ENCODE data around the gene ANKRD44.

ANKRD44 gene

DNA sequence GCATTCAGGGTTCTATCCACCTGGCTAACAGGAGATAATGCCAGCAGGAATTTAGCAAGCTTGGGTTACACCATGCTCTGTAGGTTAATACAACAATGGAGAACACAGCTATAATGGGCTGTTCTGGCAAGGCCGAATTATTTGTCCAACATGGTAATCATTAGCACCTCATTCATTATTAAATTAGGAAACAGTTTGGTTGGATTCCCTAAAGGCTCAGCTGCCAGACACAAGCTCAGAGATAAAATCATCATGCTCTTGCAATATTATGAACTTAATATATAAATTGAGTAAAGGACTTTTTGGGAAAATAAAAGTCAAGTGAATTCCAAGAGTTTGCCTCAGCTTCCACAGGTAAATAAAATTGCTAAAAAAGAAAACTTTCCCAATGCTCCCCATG lies 166.4 kb downstream of the ANKRD44 start:
- TF ChIP-seq TAF1 (IDR thresholded peaks at IDR 0.05; ENCODE audit: borderline replicate concordance, insufficient read depth, low read length) (no peak), FOXP2 (optimal IDR thresholded peaks at IDR 0.05; ENCODE audit: borderline replicate concordance, extremely low read depth, extremely low read length, insufficient read depth) (no peak), SIN3A (IDR thresholded peaks at IDR 0.05; ENCODE audit: borderline replicate concordance, insufficient read depth, low read length) (no peak), REST (IDR thresholded peaks at IDR 0.05; ENCODE audit: insufficient read depth in 1 of 2, low read depth in 2 of 2, low read length in 2 of 2) (no peak), POLR2AphosphoS5 (IDR thresholded peaks at IDR 0.05; ENCODE audit: low read depth, low read length) (no peak)

DNA sequence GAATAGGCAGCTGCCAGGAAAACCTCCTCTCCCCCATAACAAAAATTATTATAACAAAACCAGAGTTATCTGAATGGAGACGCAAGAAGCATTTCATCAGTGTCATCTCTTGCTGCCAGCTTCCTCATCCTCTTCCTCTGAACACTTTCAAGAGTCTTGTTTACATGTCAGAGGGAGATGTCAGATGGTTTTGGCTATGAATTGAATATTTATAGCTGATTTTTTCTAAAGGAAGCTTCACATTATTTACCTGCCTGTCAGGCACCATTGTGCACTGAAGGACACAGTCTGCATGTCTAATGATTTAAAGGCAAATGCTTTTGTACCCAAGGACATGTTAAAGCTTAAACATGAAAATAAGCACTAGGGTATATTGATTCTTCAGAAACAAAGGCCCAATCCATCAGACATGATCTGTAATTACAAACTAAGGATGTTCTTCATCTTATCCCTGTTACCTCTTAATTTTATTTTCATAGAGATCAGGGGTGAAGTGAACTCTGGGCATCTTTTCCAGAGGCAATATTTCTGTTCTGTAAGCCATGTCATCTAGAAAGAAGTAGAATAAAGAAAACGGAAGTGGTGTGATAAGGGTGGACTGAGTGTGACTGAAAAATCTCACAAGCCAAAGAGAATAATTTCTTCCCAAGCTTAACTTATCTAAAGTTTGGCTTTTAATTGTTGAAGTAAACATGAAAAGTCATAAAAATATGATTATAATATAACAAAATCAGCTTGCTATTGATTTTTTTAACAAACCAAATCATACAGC lies 168.7 kb downstream of the ANKRD44 start:
- no peak for TF ChIP-seq SIN3A (IDR thresholded peaks at IDR 0.05; ENCODE audit: borderline replicate concordance, insufficient read depth, low read length)
- no peak for TF ChIP-seq POLR2AphosphoS5 (IDR thresholded peaks at IDR 0.05; ENCODE audit: low read depth, low read length)
- no peak for TF ChIP-seq TAF1 (IDR thresholded peaks at IDR 0.05; ENCODE audit: borderline replicate concordance, insufficient read depth, low read length)
- TF ChIP-seq FOXP2 (optimal IDR thresholded peaks at IDR 0.05; ENCODE audit: borderline replicate concordance, extremely low read depth, extremely low read length, insufficient read depth), result no peak
- no peak for TF ChIP-seq REST (IDR thresholded peaks at IDR 0.05; ENCODE audit: insufficient read depth in 1 of 2, low read depth in 2 of 2, low read length in 2 of 2)

DNA sequence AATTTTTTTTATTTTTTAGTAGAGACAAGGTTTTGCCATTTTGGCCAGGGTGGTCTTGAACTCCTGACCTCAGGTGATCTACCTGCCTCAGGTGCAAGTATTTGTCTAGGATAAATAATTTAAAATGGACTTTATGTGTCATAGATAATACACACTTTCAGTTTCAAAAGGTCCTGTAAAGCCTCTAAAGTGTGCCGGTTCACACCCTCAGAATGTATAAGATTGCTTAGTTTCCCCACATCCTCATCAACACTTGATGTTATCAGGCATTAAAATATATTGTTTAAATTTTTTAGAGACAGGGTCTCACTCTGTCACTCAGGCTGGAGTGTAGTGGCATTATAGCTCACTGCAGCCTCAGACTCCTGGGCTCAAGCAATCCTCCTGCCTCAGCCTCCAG lies 170.5 kb downstream of the ANKRD44 start:
- TF ChIP-seq REST (IDR thresholded peaks at IDR 0.05; ENCODE audit: insufficient read depth in 1 of 2, low read depth in 2 of 2, low read length in 2 of 2), result no peak
- no peak for TF ChIP-seq TAF1 (IDR thresholded peaks at IDR 0.05; ENCODE audit: borderline replicate concordance, insufficient read depth, low read length)
- TF ChIP-seq FOXP2 (optimal IDR thresholded peaks at IDR 0.05; ENCODE audit: borderline replicate concordance, extremely low read depth, extremely low read length, insufficient read depth), result no peak
- no peak for TF ChIP-seq POLR2AphosphoS5 (IDR thresholded peaks at IDR 0.05; ENCODE audit: low read depth, low read length)
- no peak for TF ChIP-seq SIN3A (IDR thresholded peaks at IDR 0.05; ENCODE audit: borderline replicate concordance, insufficient read depth, low read length)

DNA sequence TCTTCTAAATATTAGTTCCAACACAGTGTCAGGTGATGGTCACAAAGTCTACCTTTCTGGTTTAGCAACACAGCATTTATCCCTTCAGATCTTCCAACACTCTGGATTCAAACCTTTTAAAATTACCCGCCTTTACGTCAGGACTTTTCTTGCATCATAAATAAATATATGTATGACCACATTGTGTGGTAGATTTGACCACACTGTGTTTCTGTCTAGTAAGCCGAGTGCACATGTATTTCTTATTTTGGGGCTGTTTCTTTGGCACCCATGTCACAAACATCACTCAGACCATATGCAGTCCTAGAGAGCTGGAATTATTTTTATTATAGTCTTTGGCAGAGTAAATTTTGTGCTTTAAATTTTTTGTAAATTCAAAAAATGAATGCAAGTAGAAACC lies 172.1 kb downstream of the ANKRD44 start:
- TF ChIP-seq REST (IDR thresholded peaks at IDR 0.05; ENCODE audit: insufficient read depth in 1 of 2, low read depth in 2 of 2, low read length in 2 of 2) (no peak), SIN3A (IDR thresholded peaks at IDR 0.05; ENCODE audit: borderline replicate concordance, insufficient read depth, low read length) (no peak), FOXP2 (optimal IDR thresholded peaks at IDR 0.05; ENCODE audit: borderline replicate concordance, extremely low read depth, extremely low read length, insufficient read depth) (no peak), POLR2AphosphoS5 (IDR thresholded peaks at IDR 0.05; ENCODE audit: low read depth, low read length) (no peak), TAF1 (IDR thresholded peaks at IDR 0.05; ENCODE audit: borderline replicate concordance, insufficient read depth, low read length) (no peak)

Measured in PFSK-1 (cell line).